Naive thymus-derived CD4-positive, alpha-beta T cell (primary cell): ENCODE measurements around the gene RPS23. TPM values are rescaled to one million over a fixed set of nuclear protein-coding genes. Genes with fewer than 3 reads are reported as not detected.

Experiments
- ATAC-seq: fragments of 150-1000 bp; cut with Tn5 transposase; 2 replicates; pipeline ENCODE4 v1.10.0; 2021; ENCODE audit warnings: mild to moderate bottlenecking, moderate library complexity
- CTCF ChIA-PET: fragments of 350-600 bp; sonication (Branson Sonifier 250); formaldehyde crosslinking; loops from one replicate; lab custom pipeline; 2021; ENCODE audit warnings: antibody characterized with exemption; lab: Charles Lee
- POLR2A ChIA-PET: fragments of 350-600 bp; sonication (Branson Sonifier 250); formaldehyde crosslinking; loops from one replicate; lab custom pipeline; 2021; ENCODE audit warnings: antibody characterized with exemption, inconsistent platforms; lab: Charles Lee
- DNase-seq, 9 donors: peaks; one replicate each; pipeline versions ENCODE4 v3.0.0 to v3.0.0-alpha.2; 2020 to 2022; ENCODE audit warnings: mixed read lengths in 1 of 9
- H3K27ac ChIP-seq: one replicate; pipeline ENCODE4 v1.7.0; 2013; ENCODE audit warnings: mild to moderate bottlenecking, low read depth, low read length, moderate library complexity
- H3K27me3 ChIP-seq, 2 donors: one replicate each; pipeline ENCODE4 v1.7.0; 2013; ENCODE audit warnings: low read length in 2 of 2, mild to moderate bottlenecking in 2 of 2, moderate library complexity in 2 of 2; ENCODE audit not compliant: control insufficient read depth in 2 of 2, insufficient read depth in 2 of 2
- H3K36me3 ChIP-seq, 3 experiments: 1 replicate in 2 of 3; 2 replicates in 1 of 3; pipeline ENCODE4 v1.7.0; 2013; ENCODE audit warnings: low read length in 3 of 3, mild to moderate bottlenecking in 3 of 3, moderate library complexity in 1 of 3; ENCODE audit not compliant: insufficient read depth in 3 of 3, control insufficient read depth in 2 of 3
- H3K4me1 ChIP-seq, 2 donors: one replicate each; pipeline ENCODE4 v1.7.0; 2013; ENCODE audit warnings: low read length in 2 of 2, mild to moderate bottlenecking in 2 of 2, moderate library complexity in 1 of 2; ENCODE audit not compliant: control insufficient read depth in 2 of 2, insufficient read depth in 2 of 2
- H3K4me3 ChIP-seq: 2 replicates; pipeline ENCODE4 v1.7.0; 2013; ENCODE audit warnings: mild to moderate bottlenecking, low read length
- H3K9me3 ChIP-seq, 3 experiments: 1 replicate in 2 of 3; 2 replicates in 1 of 3; pipeline ENCODE4 v1.7.0; 2013; ENCODE audit warnings: low read length in 3 of 3; ENCODE audit not compliant: control insufficient read depth in 2 of 3
- H3K27ac Mint-ChIP-seq, 9 donors: one replicate each; pipeline ENCODE4 v1.8.0; 2020 to 2022; ENCODE audit warnings: mixed read lengths in 9 of 9, mild to moderate bottlenecking in 8 of 9, moderate library complexity in 5 of 9, inconsistent platforms in 2 of 9
- H3K27me3 Mint-ChIP-seq, 5 donors: one replicate each; pipeline ENCODE4 v1.8.0; 2021 to 2022; ENCODE audit warnings: mixed read lengths in 5 of 5, mild to moderate bottlenecking in 1 of 5
- H3K36me3 Mint-ChIP-seq, 5 donors: one replicate each; pipeline ENCODE4 v1.8.0; 2020 to 2022; ENCODE audit warnings: mixed read lengths in 5 of 5, mild to moderate bottlenecking in 3 of 5, inconsistent platforms in 1 of 5
- H3K4me1 Mint-ChIP-seq, 7 donors: one replicate each; pipeline ENCODE4 v1.8.0; 2020 to 2022; ENCODE audit warnings: mixed read lengths in 7 of 7, mild to moderate bottlenecking in 3 of 7, inconsistent platforms in 1 of 7
- H3K4me3 Mint-ChIP-seq, 10 donors: one replicate each; pipeline ENCODE4 v1.8.0; 2020 to 2022; ENCODE audit warnings: mild to moderate bottlenecking in 10 of 10, mixed read lengths in 10 of 10, moderate library complexity in 6 of 10, inconsistent platforms in 2 of 10
- H3K9me3 Mint-ChIP-seq, 11 donors: one replicate each; pipeline ENCODE4 v1.8.0; 2020 to 2022; ENCODE audit warnings: mixed read lengths in 11 of 11, mild to moderate bottlenecking in 4 of 11, inconsistent platforms in 1 of 11, moderate library complexity in 1 of 11
- intact Hi-C, 2 donors: fragments of 100-400 bp; cut with micrococcal nuclease; formaldehyde crosslinking; loops; one replicate each; pipeline ENCODE4 v1.15.1; 2023
- polyA plus RNA-seq, 2 donors: library from polyadenylated mRNA; unstranded; fragments of 300-500 nt; fragmentation: Illumina TruSeq; gene quantifications; one replicate each; pipeline ENCODE4 v1.2.3, GENCODE V29; 2021
- total RNA-seq, 6 experiments: library from RNA in 5 of 6; stranded (reverse) in 5 of 6; gene quantifications; 1 replicate in 5 of 6; 2 replicates in 1 of 6; pipeline ENCODE4 v1.2.3 and lab custom pipeline; 2021 to 2026

Gene RPS23
- total and polyA plus RNA-seq, 7 experiments from 2014 or later, result 2,233 to 4,971 (median 3,899) TPM

DNA sequence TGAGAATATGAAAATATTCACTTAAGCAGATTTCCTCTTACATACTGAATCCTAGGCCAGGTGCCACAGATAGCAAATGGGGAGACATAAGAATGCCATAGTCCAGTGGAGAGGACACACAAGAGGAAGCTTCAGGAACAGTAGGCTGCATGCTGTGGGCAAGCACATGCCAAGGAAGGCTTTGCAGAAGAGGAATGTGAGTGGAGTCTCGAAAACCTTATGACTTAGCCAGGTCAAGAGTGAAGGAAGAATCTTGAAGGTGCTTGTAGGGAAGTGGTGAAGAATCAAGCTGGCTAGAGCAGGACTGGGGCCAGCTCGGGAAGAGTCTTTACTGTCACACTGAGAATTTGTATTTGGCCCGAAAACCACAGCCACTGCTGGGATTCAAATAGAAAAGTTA, 20.4 kb downstream of the RPS23 start:
- intact Hi-C loops, result no loop called here
- ChIA-PET POLR2A (interaction anchor here (0.6 to 0.7 kb wide), 2 partner anchors 17 to 20 kb away, joined by 3 read pairs; partner anchors contain the start of gene RPS23), CTCF (interaction anchor here (0.9 kb wide), 1 partner anchor 832 kb away, joined by 3 read pairs; no protein-coding TSS in a partner anchor)
- no peak overlapping the region for H3K27ac Mint-ChIP-seq
- Histone ChIP-seq H3K27me3 (no peaks in the 10 kb centered on the region), H3K27ac (no peak overlapping the region), H3K4me1 (no peaks in the 10 kb centered on the region), H3K9me3 (no peaks in the 10 kb centered on the region), H3K36me3 (no peaks in the 10 kb centered on the region), H3K4me3 (no peak overlapping the region)
- H3K4me3 Mint-ChIP-seq, result no peak overlapping the region
- H3K4me1 Mint-ChIP-seq, result no peaks in the 10 kb centered on the region
- no peaks in the 10 kb centered on the region for H3K9me3 Mint-ChIP-seq
- H3K36me3 Mint-ChIP-seq, result peaks cover 0 to 8% (median 0%) of the 10 kb centered on the region in 5 donors
- DNase-seq (no peak), ATAC-seq (no peak)
- H3K27me3 Mint-ChIP-seq, result no peaks in the 10 kb centered on the region

GRCh38 chr5:82257247-82257646, 20.9 kb downstream of the RPS23 start:
- intact Hi-C loops, result no loop called here
- H3K4me3 ChIP-seq, result no peak overlapping the region
- H3K36me3 ChIP-seq, result no peaks in the 10 kb centered on the region
- peaks cover 0 to 8% (median 0%) of the 10 kb centered on the region in 5 donors for H3K36me3 Mint-ChIP-seq
- ATAC-seq (no peak), DNase-seq (no peak)
- no peak overlapping the region for H3K27ac ChIP-seq
- H3K9me3 Mint-ChIP-seq, result no peaks in the 10 kb centered on the region
- H3K4me3 Mint-ChIP-seq, result no peak overlapping the region
- no peaks in the 10 kb centered on the region for H3K27me3 ChIP-seq
- no peaks in the 10 kb centered on the region for H3K4me1 ChIP-seq
- ChIA-PET POLR2A (interaction anchor here (0.7 kb wide), 1 partner anchor 21 kb away, joined by 3 read pairs; the partner anchor contains the start of gene RPS23), CTCF (interaction anchor here (0.9 kb wide), 1 partner anchor 832 kb away, joined by 3 read pairs; no protein-coding TSS in a partner anchor)
- no peaks in the 10 kb centered on the region for H3K9me3 ChIP-seq
- no peaks in the 10 kb centered on the region for H3K4me1 Mint-ChIP-seq
- no peaks in the 10 kb centered on the region for H3K27me3 Mint-ChIP-seq
- H3K27ac Mint-ChIP-seq, result peak overlapping the region in 2 of 9 donors; percentile 10 to 38

GRCh38 chr5:82255844-82256243, 22.3 kb downstream of the RPS23 start:
- POLR2A ChIA-PET, result no interaction called here
- intact Hi-C loops, result no loop called here
- ATAC-seq (no peak), DNase-seq (no peak)
- no peaks in the 10 kb centered on the region for H3K9me3 ChIP-seq
- no peak overlapping the region for H3K27ac Mint-ChIP-seq
- no peaks in the 10 kb centered on the region for H3K36me3 ChIP-seq
- H3K4me3 ChIP-seq, result no peak overlapping the region
- H3K27me3 Mint-ChIP-seq, result no peaks in the 10 kb centered on the region
- H3K27ac ChIP-seq, result no peak overlapping the region
- H3K4me1 Mint-ChIP-seq, result no peaks in the 10 kb centered on the region
- peaks cover 0 to 1% (median 0%) of the 10 kb centered on the region in 11 donors for H3K9me3 Mint-ChIP-seq
- no peaks in the 10 kb centered on the region for H3K4me1 ChIP-seq
- no peaks in the 10 kb centered on the region for H3K27me3 ChIP-seq
- no peak overlapping the region for H3K4me3 Mint-ChIP-seq
- H3K36me3 Mint-ChIP-seq, result peaks cover 0 to 14% (median 0%) of the 10 kb centered on the region in 5 donors
- CTCF ChIA-PET, result no interaction called here

DNA sequence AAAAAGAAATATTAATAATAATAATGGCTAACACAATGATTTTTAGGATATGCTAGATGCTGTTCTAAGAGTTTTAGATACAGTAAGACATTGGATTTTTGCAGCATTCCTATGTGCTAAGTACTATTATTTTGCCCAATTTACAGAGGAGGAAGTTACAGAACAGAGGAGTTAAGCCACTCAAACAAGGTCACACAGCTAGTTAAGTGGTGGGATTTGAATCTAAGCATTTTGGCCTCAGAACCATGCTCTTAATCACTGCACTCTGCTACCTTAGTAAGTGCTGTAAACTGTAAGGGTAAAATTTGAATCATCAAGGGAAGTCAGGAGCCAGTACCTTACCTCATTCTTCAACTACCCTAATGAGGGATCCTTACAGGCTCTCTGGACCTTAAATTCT, 25.4 kb downstream of the RPS23 start:
- no peak overlapping the region for H3K4me3 ChIP-seq
- no peaks in the 10 kb centered on the region for H3K27me3 Mint-ChIP-seq
- H3K36me3 ChIP-seq, result no peaks in the 10 kb centered on the region
- H3K9me3 Mint-ChIP-seq, result peaks cover 0 to 7% (median 6%) of the 10 kb centered on the region in 11 donors
- no peaks in the 10 kb centered on the region for H3K4me1 ChIP-seq
- H3K36me3 Mint-ChIP-seq, result peaks cover 0 to 24% (median 6%) of the 10 kb centered on the region in 5 donors
- no peak overlapping the region for H3K27ac ChIP-seq
- CTCF ChIA-PET, result no interaction called here
- intact Hi-C loops, result no loop called here
- H3K27me3 ChIP-seq, result no peaks in the 10 kb centered on the region
- POLR2A ChIA-PET, result no interaction called here
- H3K4me1 Mint-ChIP-seq, result no peaks in the 10 kb centered on the region
- ATAC-seq (no peak), DNase-seq (no peak)
- no peak overlapping the region for H3K27ac Mint-ChIP-seq
- no peaks in the 10 kb centered on the region for H3K9me3 ChIP-seq
- H3K4me3 Mint-ChIP-seq, result no peak overlapping the region

- Histone ChIP-seq H3K9me3 (no peaks in the 10 kb centered on the region), H3K36me3 (no peaks in the 10 kb centered on the region), H3K27ac (no peak overlapping the region), H3K4me3 (no peak overlapping the region), H3K27me3 (no peaks in the 10 kb centered on the region), H3K4me1 (no peaks in the 10 kb centered on the region)
- POLR2A ChIA-PET, result no interaction called here
- ATAC-seq (no peak), DNase-seq (no peak)
- Mint-ChIP-seq H3K36me3 (peaks cover 0 to 26% (median 14%) of the 10 kb centered on the region in 5 donors), H3K27ac (no peak overlapping the region), H3K27me3 (no peaks in the 10 kb centered on the region), H3K4me3 (no peak overlapping the region), H3K9me3 (peaks cover 3 to 27% (median 11%) of the 10 kb centered on the region in 11 donors), H3K4me1 (no peaks in the 10 kb centered on the region)
- CTCF ChIA-PET, result interaction anchor here (1.1 kb wide), 1 partner anchor 12 kb away, joined by 4 read pairs; no protein-coding TSS in a partner anchor
- intact Hi-C loops, result no loop called here
These were observed 31.1 kb downstream of the RPS23 start for GRCh38 chr5:82246960-82247574.

DNA sequence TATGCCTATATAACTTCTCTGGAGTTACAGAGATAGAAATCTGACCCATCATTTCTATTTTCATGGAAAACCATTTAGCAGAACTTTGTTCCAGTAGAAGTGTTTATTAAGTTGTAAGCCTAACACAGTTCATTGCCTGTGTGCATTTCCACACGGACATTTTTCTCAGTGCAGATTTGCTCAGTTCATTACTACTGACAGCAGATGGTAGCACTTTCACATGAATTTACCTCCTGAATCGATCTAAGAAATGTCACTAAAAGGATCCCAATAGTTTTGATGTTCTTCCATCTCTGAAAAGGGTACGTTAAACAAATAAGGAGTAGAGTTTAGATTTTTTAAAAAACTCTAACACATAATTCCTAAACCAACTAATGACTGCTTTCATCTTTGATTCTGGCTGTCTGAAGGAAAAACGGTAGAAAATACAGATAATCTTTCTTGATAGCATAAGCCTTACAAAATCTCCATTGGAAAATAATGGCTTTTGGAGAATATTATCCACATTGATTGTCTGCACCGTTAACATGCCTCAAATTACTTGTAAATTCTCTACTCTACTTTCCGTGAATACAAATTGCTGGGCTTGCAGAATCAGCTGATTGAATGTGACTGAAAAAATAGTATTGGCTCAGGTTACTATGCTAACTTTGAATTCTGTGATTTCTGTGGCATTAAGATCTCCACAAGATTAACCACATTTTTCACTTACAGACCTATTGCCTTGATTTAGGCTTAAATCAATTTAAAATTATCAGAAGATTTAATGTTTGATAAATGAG, 33.1 kb downstream of the RPS23 start:
- Histone ChIP-seq H3K27ac (no peak overlapping the region), H3K36me3 (no peaks in the 10 kb centered on the region), H3K4me1 (no peaks in the 10 kb centered on the region), H3K27me3 (no peaks in the 10 kb centered on the region), H3K9me3 (no peaks in the 10 kb centered on the region), H3K4me3 (no peak overlapping the region)
- H3K4me1 Mint-ChIP-seq, result no peaks in the 10 kb centered on the region
- H3K9me3 Mint-ChIP-seq, result peaks cover 3 to 27% (median 10%) of the 10 kb centered on the region in 11 donors
- ATAC-seq (no peak), DNase-seq (no peak)
- no peak overlapping the region for H3K4me3 Mint-ChIP-seq
- ChIA-PET CTCF (no interaction called here), POLR2A (no interaction called here)
- no peak overlapping the region for H3K27ac Mint-ChIP-seq
- peaks cover 0 to 17% (median 14%) of the 10 kb centered on the region in 5 donors for H3K36me3 Mint-ChIP-seq
- H3K27me3 Mint-ChIP-seq, result no peaks in the 10 kb centered on the region
- intact Hi-C loops, result no loop called here
